Measurements from ENCODE around the gene ZNF410.

DNA sequence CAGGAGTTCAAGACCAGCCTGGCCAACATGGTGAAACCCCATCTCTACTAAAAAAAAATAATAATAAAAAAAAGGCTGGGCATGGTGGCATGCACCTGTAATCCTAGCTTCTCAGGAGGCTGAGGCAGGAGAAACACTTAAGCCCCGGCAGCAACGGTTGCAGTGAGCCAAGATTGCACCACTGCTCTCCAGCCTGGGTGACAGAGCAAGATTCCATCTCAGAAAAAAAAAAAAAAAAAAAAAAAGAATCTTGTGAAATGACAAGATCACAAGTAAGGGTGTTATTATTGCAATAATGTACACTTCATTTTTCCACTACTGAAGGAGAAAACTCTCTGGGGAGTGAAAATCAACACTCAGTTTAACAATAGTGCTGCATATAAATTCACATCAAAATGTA is 43.8 kb upstream of the ZNF410 start:
- TF ChIP-seq, protein P1, sequence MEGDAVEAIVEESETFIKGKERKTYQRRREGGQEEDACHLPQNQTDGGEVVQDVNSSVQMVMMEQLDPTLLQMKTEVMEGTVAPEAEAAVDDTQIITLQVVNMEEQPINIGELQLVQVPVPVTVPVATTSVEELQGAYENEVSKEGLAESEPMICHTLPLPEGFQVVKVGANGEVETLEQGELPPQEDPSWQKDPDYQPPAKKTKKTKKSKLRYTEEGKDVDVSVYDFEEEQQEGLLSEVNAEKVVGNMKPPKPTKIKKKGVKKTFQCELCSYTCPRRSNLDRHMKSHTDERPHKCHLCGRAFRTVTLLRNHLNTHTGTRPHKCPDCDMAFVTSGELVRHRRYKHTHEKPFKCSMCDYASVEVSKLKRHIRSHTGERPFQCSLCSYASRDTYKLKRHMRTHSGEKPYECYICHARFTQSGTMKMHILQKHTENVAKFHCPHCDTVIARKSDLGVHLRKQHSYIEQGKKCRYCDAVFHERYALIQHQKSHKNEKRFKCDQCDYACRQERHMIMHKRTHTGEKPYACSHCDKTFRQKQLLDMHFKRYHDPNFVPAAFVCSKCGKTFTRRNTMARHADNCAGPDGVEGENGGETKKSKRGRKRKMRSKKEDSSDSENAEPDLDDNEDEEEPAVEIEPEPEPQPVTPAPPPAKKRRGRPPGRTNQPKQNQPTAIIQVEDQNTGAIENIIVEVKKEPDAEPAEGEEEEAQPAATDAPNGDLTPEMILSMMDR (IDR thresholded peaks at IDR 0.05; ENCODE audit: insufficient read depth, low read length, poor library complexity, severe bottlenecking) = no peak
- no peak for TF ChIP-seq EZH2phosphoT487 (conservative IDR thresholded peaks at IDR 0.05; ENCODE audit: low read length)

Measured in SU-DHL-6 (cell line).